Inferior parietal cortex (tissue), 1 donor: ENCODE measurements around the gene CRYL1.
"Not testable (repeated sequence)": the region's sequence is repeated elsewhere in the genome, so short reads cannot be mapped to it uniquely, and the experiment has no call there.

Source experiments
- DNase-seq: peaks from one replicate; pipeline ENCODE4 v3.0.0-alpha.2; 2016; ENCODE audit errors: extremely low spot score

Gene CRYL1

GRCh38 chr13:20456737-20457136 lies 68.9 kb downstream of the CRYL1 start:
- DNase-seq = no peak

GRCh38 chr13:20451397-20451796 lies 74.3 kb downstream of the CRYL1 start:
- no peak for DNase-seq

- no peak for DNase-seq
Measured at GRCh38 chr13:20448470-20448869, 77.2 kb downstream of the CRYL1 start.

GRCh38 chr13:20446900-20447299 lies 78.8 kb downstream of the CRYL1 start:
- DNase-seq = no peak

GRCh38 chr13:20446405-20446804 lies 79.3 kb downstream of the CRYL1 start:
- DNase-seq = no peak

- no peak for DNase-seq
Measured at GRCh38 chr13:20442798-20443381, 82.8 kb downstream of the CRYL1 start.

- no peak for DNase-seq
Measured at GRCh38 chr13:20442375-20442774, 83.3 kb downstream of the CRYL1 start.

- DNase-seq = peak; percentile 43
Measured at GRCh38 chr13:20441879-20442278, 83.8 kb downstream of the CRYL1 start.

GRCh38 chr13:20441056-20441455 lies 84.6 kb downstream of the CRYL1 start:
- no peak for DNase-seq

- no peak for DNase-seq
Measured at GRCh38 chr13:20439261-20439660, 86.4 kb downstream of the CRYL1 start.

- DNase-seq = no peak
Measured at GRCh38 chr13:20438801-20439200, 86.9 kb downstream of the CRYL1 start.

- no peak for DNase-seq
Measured at GRCh38 chr13:20436505-20436904, 89.2 kb downstream of the CRYL1 start.

GRCh38 chr13:20435616-20436368 lies 89.9 kb downstream of the CRYL1 start:
- no peak for DNase-seq

- DNase-seq = not testable (repeated sequence)
Measured at GRCh38 chr13:20434210-20434609, 91.4 kb downstream of the CRYL1 start.

GRCh38 chr13:20431687-20432384 lies 93.8 kb downstream of the CRYL1 start:
- no peak for DNase-seq

- DNase-seq = no peak
Measured at GRCh38 chr13:20431080-20431479, 94.6 kb downstream of the CRYL1 start.

GRCh38 chr13:20430296-20430695 lies 95.4 kb downstream of the CRYL1 start:
- no peak for DNase-seq

- no peak for DNase-seq
Measured at GRCh38 chr13:20429682-20430081, 96.0 kb downstream of the CRYL1 start.

GRCh38 chr13:20428666-20429644 lies 96.7 kb downstream of the CRYL1 start:
- DNase-seq = no peak

- DNase-seq = no peak
Measured at GRCh38 chr13:20426766-20427448, 98.8 kb downstream of the CRYL1 start.

GRCh38 chr13:20425819-20426219 lies 99.8 kb downstream of the CRYL1 start:
- no peak for DNase-seq
